GM18508 (cell line): ENCODE results near the gene PCCA.
"Not testable (repeated sequence)": the region's sequence is repeated elsewhere in the genome, so short reads cannot be mapped to it uniquely, and the experiment has no call there.

Experiments
- ATAC-seq: cut with Tn5 transposase; IDR thresholded peaks from one replicate; pipeline ENCODE4 v1.9.1; 2021; ENCODE audit warnings: moderate number of reproducible peaks; ENCODE audit not compliant: insufficient read depth, unreplicated experiment

The PCCA gene

DNA sequence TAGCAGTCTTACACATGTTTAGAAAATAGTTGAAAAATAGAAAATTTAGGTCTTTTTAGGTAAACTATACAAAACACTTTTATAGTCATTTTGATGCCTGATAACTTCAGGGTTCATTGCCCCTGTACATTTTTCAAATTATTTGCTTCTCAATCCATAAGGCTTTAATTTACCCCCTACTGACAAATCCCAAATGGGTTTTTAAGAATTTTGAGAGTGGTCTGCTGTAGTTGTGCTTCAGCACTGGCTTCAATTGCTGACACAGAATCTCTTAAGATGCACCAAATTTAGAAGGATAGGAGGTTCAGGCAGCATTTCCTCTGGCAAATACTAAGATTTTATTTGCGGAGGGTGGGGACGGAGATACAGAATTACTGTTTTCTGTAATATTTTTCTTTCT, 89.4 kb downstream of the PCCA start:
- ATAC-seq = no peak

DNA sequence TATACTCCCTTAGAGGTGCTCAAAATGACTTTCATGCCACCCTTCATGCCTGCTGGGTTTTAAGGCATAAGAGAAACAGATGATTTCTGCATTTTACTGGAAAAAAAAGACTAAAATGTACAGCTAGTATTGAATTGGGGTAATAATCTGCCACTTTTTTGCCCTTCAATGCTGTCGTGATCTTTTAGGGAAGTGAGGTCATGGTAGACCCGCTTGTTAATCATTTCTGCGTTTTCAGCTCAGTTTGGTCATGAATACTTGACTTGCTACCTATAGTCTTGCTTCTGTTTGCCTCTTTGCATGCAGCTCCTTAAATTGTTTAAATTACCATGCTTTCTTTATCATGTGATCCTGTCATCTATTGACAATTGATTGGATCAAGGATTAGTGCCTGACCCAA, 90.4 kb downstream of the PCCA start:
- ATAC-seq = no peak

DNA sequence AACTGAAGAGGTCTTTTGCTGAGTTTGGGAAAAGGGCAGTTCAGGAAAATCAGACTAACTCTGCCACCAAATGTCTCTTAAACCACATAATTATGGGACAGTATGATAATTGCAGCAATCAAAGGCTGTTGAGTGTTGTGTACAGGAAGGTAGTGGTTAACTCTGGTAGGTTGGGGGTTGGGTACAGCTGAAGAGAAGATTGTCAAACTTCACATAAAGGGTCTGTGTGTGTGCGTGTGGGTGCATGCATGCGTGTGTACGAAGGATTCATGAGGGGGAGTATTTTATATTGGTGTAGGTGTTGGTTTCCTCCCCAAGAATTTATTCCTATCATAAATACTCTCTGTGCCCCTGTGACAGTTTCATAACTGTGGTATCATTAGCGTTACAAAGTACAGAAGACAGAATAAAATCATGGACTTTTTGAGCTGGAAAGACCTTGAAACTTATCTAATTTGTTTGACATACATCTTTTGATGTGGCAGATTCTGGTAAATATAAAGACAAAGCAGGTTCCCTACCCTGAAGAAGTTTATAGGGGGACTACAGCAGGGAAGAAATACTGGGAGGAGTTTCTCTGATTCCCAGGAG, 94.1 kb downstream of the PCCA start:
- no peak for ATAC-seq

DNA sequence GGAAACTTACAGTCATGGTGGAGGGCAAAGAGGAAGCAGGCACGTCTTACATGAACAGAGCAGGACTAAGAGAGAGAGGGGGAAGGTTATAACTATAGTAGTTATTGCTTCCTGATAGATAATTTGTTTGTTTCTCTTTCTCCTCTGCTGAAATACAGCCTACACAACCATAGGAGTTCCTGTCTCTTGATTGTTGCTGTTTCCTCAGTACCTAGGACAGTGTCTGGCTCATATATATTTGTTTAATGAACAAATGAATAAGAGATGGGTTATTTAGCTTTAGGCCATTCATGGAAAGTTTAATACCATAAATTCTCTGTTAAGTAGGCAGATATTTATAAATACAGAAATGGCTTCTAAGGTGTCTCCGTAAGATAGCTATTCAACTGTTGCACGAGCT, 95.2 kb downstream of the PCCA start:
- ATAC-seq = no peak

DNA sequence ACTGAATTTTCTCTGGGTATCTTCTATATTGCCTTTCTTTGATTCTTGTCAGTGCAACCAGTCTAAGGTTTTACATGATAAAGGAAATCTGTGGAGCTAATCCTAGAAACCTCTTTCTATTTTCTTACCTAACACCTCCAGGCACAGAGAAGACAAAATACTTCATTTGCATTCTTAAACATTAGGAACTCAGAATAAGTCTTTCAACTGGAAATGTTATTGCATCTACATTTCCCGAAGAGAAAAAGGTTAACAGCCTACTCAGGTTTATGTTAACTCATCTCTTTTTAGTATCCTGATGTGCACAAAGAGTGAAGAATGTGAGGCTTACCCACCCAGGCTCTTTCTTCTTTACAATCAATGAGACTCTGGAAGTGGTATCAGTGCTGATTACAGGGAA, 106.7 kb downstream of the PCCA start:
- no peak for ATAC-seq

DNA sequence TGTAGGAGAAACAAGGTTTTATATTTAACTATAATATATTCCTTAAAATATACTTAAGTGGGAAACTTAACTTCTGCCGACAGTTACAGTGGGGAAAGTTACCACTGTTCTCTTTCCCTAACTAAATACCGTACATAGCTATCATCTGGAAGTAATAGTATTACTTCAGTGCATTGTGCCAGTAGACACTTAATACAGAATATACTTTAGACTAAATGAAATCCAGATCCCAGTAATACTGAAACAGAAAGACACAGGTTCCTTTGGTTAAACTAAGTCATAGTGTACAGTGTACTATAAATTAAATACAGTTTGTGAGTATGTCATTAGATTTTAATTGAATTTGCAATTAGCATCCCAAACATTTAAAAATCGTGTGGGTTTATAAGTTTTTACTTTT, 107.5 kb downstream of the PCCA start:
- ATAC-seq = no peak

DNA sequence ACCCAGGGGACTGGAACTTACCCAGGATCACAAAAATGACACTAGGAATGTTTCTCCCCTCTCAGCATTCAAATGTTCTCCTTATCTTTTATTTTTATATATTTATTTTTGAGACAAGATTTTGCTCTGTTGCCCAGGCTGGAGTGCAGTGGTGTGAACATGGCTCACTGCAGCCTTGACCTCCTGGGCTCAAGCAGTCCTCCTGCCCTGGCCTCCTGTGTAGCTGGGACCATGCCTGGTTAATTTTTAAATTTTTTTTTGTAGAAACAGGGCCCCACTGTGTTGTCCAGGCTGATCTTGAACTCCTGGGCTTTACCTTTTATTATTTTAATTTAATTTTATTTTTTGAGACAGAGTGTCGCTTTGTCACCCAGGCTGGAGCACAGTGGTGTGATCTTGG, 108.2 kb downstream of the PCCA start:
- ATAC-seq = no peak

DNA sequence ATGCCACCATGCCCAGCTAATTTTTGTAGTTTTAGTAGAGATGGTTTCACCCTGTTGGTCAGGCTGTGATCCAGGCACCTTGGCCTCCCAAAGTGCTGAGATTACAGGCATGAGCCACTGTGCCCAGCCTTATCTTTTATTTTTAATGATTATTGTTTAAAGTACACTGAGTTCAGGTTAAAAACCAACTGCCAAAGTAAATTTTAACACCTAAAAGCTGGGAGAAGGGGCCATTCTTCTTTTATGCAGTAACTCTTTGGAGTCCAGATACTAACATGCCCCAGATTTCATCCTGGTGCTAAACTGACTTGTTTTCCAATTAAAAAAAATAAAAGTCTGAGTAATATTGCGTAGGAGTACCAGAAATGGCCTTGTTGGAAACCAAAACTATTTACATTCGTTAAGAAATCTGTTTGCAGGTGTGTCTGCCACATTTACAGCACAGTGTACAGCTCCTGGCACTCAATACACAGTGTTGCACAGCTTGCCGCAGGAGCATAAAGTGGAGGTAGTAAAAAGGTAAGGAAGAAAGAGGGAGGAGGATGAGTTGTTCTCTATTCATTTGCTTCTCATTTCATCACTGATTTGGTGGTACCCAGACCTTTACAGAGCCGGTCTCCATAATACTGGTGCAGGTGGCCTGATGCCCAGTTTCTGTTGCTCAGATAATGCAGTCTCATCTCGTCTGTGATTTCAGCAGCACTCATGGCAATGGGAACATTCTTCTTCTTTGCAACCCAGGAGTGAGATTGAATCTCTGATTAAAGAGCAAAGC, 108.9 kb downstream of the PCCA start:
- no peak for ATAC-seq

DNA sequence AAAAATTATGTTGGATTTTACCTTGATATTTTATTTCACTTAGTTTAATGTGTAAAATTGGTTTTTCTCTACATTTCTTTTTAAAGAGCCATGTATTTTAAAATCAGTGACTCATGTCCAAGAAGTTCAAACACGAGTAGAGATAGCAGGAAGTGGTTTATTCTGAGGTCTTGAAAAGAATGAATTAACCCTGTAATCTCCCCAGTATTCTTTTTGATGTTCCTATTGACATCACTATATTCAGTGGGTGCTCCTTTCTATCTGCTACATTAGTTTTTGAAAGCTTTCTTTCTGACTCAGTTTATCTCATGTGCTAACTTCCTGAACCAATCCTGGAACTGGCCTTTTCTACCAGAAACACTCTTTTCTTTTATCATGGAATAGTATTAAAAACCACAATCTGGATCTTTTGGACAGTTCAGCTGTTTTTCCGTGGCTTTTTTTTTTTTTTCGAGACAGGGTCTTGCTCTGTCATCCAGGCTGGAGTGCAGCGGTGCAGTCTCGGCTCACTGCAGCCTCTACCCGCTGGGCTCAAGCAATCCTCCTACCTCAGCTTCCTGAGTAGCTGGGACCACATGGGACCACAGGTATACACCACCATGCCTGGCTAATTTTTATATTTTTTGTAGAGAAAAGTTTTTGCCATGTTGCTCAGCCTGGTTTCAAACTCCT, 114.9 kb downstream of the PCCA start:
- ATAC-seq = no peak

DNA sequence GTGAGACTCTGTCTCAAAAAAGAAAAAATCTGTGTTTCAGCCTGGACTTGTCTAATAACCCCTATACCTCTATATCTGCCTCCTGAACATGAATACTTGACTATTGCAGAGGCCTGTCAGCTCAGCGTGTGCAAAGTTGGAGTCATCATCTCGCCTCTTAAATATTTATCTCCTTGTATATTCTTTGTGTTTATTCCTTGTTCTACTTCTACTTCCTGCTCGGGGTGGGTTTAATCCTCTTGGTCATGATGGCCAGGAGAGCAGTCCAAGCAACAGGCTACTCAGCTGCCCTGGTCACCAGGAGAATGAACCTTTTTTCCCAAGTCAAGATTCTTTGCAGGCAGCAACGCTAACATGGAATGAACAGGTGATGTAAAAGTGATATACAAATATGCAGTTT, 119.1 kb downstream of the PCCA start:
- no peak for ATAC-seq

DNA sequence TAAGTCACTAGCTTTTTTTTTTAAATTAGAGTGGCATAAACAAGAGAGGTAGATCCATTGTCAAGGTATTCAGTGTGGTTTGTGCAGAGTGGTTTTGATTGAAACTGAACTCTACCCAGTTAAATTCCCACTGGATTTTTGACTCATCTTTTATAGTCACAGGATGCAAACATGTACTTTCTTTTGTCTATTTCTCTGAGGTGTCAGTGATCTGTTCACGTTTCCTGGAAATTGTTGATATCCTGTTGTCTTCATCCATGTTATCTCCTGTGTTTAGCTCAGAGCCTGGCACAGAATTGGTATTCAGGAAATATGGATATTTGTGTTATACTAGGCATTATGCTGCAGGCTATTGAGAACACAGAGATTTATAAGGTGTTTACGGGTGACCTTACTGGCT, 119.7 kb downstream of the PCCA start:
- no peak for ATAC-seq

DNA sequence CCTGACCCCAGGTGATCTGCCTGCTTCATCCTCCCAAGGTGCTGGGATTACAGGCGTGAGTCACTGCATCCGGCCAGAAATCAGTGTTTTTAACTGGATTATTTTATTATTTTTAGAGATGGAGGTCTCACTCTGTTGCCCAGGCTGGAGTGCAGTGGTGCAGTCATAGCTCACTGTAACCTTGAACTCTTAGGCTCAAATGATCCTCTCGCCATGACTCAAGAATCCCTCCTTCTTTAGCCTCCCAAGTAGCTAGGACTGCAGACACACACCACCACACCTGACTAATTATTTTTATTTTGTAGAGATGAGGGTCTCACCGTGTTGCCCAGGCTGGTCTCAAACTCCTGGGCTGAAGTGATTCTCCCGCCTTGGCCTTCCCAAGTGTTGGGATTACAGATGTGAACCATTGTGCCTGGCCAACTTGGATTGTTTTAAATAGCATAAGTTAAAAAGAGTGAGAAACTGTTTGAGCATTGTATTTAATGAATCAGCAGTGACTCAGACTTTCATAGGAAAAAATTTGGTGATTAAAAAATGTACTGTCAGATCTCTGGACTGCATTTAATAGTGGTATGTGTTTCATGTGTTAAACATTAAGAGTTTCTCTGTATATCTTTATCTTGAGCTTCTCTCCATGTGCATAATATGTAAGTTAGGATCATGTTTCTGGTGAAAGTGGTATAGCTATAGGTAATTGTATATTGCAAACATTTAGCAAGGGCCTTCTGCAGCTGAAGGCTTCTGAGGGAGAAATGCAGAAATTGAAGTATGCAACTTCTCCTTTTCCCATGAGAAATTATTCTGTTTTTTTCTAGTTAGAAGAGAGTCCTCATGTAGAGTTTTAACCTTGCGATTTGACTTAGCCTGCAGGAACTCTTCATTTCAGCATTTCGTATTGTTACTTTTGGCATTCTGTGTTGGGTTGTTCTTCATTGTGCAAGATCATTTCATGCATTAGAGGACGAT, 121.2 kb downstream of the PCCA start:
- ATAC-seq = no peak

DNA sequence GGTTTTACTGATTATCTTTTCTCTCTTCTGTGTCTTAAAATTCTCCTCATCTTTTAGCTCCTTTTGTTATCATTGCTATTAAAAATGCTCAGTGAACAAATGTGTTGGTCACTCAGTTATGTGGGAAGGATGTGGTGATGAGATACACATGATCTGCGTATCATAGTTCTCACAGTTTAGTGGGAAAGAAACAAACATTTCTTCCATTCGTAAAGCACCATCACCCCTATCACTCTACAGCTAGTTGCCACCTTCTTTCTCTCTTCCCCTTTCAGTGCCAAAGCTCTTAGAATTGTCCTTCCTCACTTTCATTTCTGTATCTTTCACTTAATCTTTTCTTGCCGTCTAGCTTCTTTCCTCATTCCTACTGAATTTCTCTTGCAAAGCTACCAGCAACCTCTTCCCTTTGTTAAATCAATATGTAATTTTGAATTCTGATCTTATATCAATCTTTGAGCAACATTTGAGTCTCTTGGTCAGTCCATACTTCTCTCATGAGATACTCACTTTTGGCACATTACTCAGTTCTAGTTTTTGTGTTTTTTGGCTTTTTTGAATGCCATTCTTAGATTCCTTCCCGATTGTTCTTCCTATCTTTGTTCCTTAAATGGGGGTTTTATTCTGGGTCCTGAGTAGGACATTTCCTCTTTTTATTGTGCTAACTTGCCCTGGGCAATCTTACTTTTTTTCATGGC, 122.3 kb downstream of the PCCA start:
- ATAC-seq = no peak

DNA sequence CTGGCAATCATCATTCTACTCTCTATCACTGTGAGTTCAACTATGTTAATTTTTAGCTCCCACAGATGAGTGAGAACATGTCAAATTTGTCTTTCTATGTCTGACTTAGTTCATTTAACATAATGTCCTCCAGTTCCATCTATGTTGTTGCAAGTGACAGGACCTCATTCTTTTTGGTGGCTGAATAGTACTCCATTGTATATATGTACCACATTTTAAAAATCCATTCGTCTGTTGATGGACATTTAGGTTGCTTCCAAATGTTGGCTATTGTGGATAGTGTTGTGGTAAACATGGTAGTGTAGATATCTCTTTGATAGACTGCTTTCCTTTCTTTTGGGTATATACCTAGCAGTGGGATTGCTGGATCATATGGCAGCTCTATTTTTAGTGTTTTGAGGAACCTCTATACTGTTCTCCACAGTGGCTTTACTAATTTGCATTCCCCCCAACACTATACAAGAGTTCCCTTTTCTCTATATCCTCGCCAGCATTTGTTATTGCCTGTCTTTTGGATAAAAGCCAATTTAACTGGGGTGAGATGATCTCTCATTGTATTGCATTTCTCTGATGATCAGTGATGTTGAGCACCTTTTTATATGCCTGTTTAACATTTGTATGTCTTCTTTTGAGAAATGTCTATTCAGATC, 124.1 kb downstream of the PCCA start:
- no peak for ATAC-seq

DNA sequence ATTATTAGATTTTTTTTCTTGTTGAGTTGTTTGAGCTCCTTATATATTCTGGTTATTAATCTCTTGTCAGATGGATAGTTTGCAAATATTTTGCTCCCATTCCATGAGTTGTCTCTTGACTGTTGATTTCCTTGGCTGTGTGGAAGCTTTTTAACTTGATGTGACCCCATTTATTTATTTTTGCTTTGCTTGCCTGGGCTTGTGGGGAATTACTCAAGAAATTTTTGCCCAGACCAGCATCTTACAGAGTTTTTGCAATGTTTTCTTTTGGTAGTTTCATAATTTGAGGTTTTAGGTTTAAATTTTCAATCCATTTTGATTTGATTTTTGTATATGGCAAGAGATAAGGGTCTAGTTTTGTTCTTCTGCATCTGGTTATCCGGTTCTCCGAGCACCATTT, 124.7 kb downstream of the PCCA start:
- no peak for ATAC-seq

DNA sequence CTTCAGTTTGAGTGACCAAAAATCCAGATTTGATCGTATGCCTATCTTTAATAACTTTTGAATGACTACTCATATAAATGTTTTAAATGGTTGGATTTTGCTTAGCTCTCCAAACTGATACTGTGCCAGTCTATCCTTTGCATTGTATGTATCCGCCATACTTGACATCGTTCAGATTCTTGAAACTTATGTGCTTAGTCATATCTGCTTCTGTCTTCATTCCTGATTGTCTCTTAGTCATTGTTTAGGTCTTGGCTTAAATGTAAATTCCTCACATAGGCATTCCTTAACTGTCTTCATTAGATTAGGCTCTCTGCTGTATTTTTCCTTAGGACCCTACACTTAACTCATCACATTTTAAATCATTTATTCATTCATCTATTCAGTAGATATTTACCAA, 126.0 kb downstream of the PCCA start:
- no peak for ATAC-seq

DNA sequence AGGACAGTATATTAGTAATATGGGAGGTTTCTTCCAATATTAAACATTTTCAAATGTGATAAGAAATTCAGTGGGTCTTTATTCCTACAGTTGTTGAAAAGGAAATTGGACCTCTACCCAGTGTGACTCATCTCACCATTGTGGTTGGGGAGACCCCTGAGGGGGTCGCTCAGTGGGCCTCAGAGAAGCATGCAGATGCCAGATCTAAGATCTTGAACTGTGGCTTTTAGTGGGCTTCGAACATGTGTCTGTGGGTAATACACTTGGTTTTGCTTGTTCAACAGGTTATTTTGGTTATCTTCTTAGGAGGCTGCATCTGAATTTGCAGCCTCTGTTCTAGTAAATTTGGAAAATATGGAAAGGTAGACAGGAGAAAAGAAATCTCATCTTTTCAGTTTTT, 132.3 kb downstream of the PCCA start:
- no peak for ATAC-seq

DNA sequence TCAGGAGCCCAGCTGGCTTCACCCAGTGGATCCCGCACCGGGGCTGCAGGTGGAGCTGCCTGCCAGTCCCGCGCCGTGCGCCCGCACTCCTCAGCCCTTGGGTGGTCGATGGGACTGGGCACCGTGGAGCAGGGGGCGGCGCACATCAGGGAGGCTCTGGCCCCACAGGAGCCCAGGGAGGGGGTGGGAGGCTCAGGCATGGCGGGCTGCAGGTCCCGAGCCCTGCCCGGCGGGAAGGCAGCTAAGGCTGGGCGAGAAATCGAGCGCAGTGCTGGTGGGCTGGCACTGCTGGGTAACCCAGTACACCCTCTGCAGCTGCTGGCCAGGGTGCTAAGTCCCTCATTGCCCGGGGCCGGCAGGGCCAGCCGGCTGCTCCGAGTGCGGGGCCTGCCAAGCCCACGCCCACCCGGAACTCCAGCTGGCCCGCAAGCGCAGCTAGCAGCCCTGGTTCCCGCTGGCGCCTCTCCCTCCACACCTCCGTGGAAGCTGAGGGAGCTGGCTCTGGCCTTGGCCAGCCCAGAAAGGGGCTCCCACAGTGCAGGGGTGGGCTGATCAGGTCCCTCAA, 135.2 kb downstream of the PCCA start:
- ATAC-seq = not testable (repeated sequence)

DNA sequence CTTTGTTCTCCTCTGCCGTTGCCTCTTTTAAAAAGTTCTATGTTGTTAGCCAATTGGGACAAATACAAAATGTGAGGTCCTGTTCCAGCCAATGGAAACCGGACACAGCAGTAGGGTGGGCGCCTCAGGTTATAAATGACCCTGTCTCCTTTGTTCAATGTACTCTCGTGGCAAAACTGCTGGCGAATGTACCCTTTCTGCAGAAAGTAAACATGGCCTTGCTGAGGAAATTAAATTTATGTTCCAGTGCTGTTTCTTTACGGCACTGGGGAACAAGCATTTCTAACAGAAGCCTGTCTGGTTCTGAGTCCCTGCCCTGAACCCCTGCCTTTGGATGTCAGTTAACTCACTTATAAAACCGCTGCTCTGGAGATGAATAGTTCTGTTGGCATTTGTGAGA, 140.7 kb downstream of the PCCA start:
- ATAC-seq = no peak
